ENCODE results near the gene GRIFIN. TPM values are rescaled to one million over a fixed set of nuclear protein-coding genes. Genes with fewer than 3 reads are reported as not detected.

Gene GRIFIN
- total and polyA plus RNA-seq, 2 donors (not counting 1 experiment from before 2014, with no cell fraction given): not detected

DNA sequence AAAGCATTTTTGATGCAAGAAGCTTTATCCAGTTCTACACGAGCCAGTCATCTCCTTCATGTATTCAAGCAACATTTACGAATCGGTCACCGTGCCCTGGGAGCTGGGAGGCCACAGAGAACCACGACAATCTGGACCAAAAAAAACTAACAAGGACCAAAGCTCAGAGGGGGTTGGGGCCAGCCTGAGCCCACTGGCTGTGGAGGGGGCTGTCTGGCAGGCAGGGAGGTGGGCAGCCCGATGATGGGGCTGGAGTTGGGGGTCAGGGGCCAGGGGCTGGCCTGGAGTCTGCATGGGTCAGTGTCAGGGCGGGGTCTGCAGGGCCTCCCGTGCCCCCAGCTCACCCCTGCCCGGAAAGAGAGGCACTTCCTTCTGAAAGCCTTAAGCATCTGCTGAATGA is 12.5 kb upstream of the GRIFIN start:
- TF ChIP-seq, protein P1, sequence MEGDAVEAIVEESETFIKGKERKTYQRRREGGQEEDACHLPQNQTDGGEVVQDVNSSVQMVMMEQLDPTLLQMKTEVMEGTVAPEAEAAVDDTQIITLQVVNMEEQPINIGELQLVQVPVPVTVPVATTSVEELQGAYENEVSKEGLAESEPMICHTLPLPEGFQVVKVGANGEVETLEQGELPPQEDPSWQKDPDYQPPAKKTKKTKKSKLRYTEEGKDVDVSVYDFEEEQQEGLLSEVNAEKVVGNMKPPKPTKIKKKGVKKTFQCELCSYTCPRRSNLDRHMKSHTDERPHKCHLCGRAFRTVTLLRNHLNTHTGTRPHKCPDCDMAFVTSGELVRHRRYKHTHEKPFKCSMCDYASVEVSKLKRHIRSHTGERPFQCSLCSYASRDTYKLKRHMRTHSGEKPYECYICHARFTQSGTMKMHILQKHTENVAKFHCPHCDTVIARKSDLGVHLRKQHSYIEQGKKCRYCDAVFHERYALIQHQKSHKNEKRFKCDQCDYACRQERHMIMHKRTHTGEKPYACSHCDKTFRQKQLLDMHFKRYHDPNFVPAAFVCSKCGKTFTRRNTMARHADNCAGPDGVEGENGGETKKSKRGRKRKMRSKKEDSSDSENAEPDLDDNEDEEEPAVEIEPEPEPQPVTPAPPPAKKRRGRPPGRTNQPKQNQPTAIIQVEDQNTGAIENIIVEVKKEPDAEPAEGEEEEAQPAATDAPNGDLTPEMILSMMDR (conservative IDR thresholded peaks at IDR 0.05 in 1 of 2, IDR thresholded peaks at IDR 0.05 in 1 of 2; ENCODE audit: low read depth in 1 of 2, low read length in 2 of 2): no peak
- TF ChIP-seq EZH2 (IDR thresholded peaks at IDR 0.05; ENCODE audit: low read length, missing control alignments): no peak
- peaks cover 8% of the 10 kb centered on the region for H3K4me1 ChIP-seq (ENCODE audit: control insufficient read depth, extremely low read depth, insufficient read depth, low read length)
- no peak overlapping the region for H2AFZ ChIP-seq (ENCODE audit: low read length)
- H3K27me3 ChIP-seq (ENCODE audit: control insufficient read depth, insufficient read depth, low read length): no peaks in the 10 kb centered on the region
- no peaks in the 10 kb centered on the region for H4K20me1 ChIP-seq (ENCODE audit: control insufficient read depth, extremely low read depth, insufficient read depth, low read length)
- no peaks in the 10 kb centered on the region for H3K36me3 ChIP-seq (ENCODE audit: control insufficient read depth, insufficient read depth, low read length)
- H3K9me3 ChIP-seq (ENCODE audit: control insufficient read depth, insufficient read depth, low read depth, low read length): no peaks in the 10 kb centered on the region
- H3K27ac ChIP-seq (ENCODE audit: insufficient read depth, low read length): no peak overlapping the region
- H3K79me2 ChIP-seq (ENCODE audit: control insufficient read depth, insufficient read depth, low read length): no peaks in the 10 kb centered on the region
- DNase-seq (ENCODE audit: low read depth in 2 of 2): no peak
- no peak overlapping the region for H3K9ac ChIP-seq (ENCODE audit: insufficient read depth, low read length)
- H3K4me3 ChIP-seq (replicated peaks in 1 of 4; ENCODE audit: control extremely low read depth in 1 of 4, insufficient read depth in 1 of 4, low read depth in 3 of 4, low read length in 4 of 4): no peak overlapping the region
- no peak overlapping the region for H3K4me2 ChIP-seq (ENCODE audit: extremely low read depth, insufficient read depth, low read length)

DNA sequence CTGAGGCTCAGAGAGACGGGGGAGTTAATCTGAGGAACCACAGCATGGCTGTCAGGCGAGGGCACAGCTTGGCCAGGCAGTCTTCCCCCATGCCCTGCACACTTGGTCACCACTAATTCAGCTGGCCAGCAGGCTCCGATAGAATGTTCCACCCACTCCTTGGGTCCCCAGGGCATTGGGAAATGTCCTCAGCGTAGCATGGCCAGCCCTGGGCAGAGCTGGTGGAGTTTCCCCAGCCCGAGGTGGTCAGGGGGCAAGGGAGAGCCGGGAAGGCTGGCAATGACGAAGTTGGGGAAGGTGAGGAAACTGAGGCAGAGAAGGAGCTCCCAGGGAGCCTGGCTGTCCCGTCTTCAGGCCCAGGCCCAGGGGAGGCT is 12.1 kb upstream of the GRIFIN start:
- Histone ChIP-seq H3K4me2 (ENCODE audit: extremely low read depth, insufficient read depth, low read length) (no peak overlapping the region), H4K20me1 (ENCODE audit: control insufficient read depth, extremely low read depth, insufficient read depth, low read length) (no peaks in the 10 kb centered on the region), H3K27me3 (ENCODE audit: control insufficient read depth, insufficient read depth, low read length) (no peaks in the 10 kb centered on the region), H2AFZ (ENCODE audit: low read length) (no peak overlapping the region), H3K4me3 (replicated peaks in 1 of 4; ENCODE audit: control extremely low read depth in 1 of 4, insufficient read depth in 1 of 4, low read depth in 3 of 4, low read length in 4 of 4) (no peak overlapping the region), H3K79me2 (ENCODE audit: control insufficient read depth, insufficient read depth, low read length) (no peaks in the 10 kb centered on the region), H3K9ac (ENCODE audit: insufficient read depth, low read length) (no peak overlapping the region), H3K9me3 (ENCODE audit: control insufficient read depth, insufficient read depth, low read depth, low read length) (no peaks in the 10 kb centered on the region), H3K36me3 (ENCODE audit: control insufficient read depth, insufficient read depth, low read length) (no peaks in the 10 kb centered on the region), H3K27ac (ENCODE audit: insufficient read depth, low read length) (no peak overlapping the region), H3K4me1 (ENCODE audit: control insufficient read depth, extremely low read depth, insufficient read depth, low read length) (peaks cover 8% of the 10 kb centered on the region)
- DNase-seq (ENCODE audit: low read depth in 2 of 2): no peak
- TF ChIP-seq, protein P1 (conservative IDR thresholded peaks at IDR 0.05 in 1 of 2, IDR thresholded peaks at IDR 0.05 in 1 of 2; ENCODE audit: low read depth in 1 of 2, low read length in 2 of 2): no peak
- no peak for TF ChIP-seq EZH2 (IDR thresholded peaks at IDR 0.05; ENCODE audit: low read length, missing control alignments)

DNA sequence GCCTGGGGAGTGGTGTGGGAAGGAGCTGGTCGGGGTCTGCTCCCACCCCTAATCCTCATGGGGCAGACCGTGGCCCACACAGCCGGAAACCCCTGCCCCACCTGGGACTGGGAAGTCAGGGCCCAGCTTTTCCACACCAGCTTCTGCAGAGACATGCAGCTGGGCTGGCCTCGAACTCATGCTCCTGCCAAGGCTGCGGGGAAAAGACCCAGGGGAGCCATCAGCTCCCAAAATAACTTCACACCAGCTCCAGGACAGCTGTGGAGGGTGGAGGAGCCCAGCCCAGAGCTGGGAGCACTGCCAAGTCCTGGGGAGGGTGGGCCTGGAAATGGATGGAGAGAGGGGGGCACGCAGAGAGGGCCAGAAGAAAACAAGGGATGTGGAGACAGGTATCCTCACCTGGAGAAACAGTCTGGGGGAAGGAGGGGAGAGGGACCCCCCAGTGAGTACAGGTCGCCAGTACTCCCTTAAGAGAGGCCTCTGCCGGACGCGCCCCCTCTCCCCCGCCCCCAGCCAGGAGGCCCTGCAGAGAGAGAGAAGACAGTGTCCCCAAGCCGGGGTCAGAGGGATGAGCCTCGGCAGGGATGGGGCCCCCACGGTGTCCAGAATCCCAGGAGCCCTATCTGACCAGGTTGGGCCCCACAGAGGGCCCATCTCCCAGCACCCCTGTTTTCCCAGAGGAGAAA is 11.5 kb upstream of the GRIFIN start:
- peak in 1 of 2 donors; percentile 24 for DNase-seq (ENCODE audit: low read depth in 2 of 2)
- Histone ChIP-seq H3K27ac (ENCODE audit: insufficient read depth, low read length) (no peak overlapping the region), H3K4me1 (ENCODE audit: control insufficient read depth, extremely low read depth, insufficient read depth, low read length) (peaks cover 8% of the 10 kb centered on the region), H3K27me3 (ENCODE audit: control insufficient read depth, insufficient read depth, low read length) (no peaks in the 10 kb centered on the region), H3K9me3 (ENCODE audit: control insufficient read depth, insufficient read depth, low read depth, low read length) (no peaks in the 10 kb centered on the region), H4K20me1 (ENCODE audit: control insufficient read depth, extremely low read depth, insufficient read depth, low read length) (no peaks in the 10 kb centered on the region), H3K36me3 (ENCODE audit: control insufficient read depth, insufficient read depth, low read length) (no peaks in the 10 kb centered on the region), H3K9ac (ENCODE audit: insufficient read depth, low read length) (no peak overlapping the region), H3K4me3 (replicated peaks in 1 of 4; ENCODE audit: control extremely low read depth in 1 of 4, insufficient read depth in 1 of 4, low read depth in 3 of 4, low read length in 4 of 4) (no peak overlapping the region), H3K79me2 (ENCODE audit: control insufficient read depth, insufficient read depth, low read length) (no peaks in the 10 kb centered on the region), H2AFZ (ENCODE audit: low read length) (no peak overlapping the region), H3K4me2 (ENCODE audit: extremely low read depth, insufficient read depth, low read length) (no peak overlapping the region)
- no peak for TF ChIP-seq EZH2 (IDR thresholded peaks at IDR 0.05; ENCODE audit: low read length, missing control alignments)
- TF ChIP-seq, protein P1 (conservative IDR thresholded peaks at IDR 0.05 in 1 of 2, IDR thresholded peaks at IDR 0.05 in 1 of 2; ENCODE audit: low read depth in 1 of 2, low read length in 2 of 2): no peak

Data from fibroblast of lung (primary cell).